PFSK-1 (cell line): ENCODE data around the gene P2RY1.

Experiments
- FOXP2 ChIP-seq: optimal IDR thresholded peaks from 2 replicates; pipeline ENCODE3; 2011; ENCODE audit warnings: borderline replicate concordance, control low read depth, inconsistent platforms; ENCODE audit not compliant: insufficient read depth; ENCODE audit errors: extremely low read length, extremely low read depth
- POLR2AphosphoS5 ChIP-seq: IDR thresholded peaks from 2 replicates; pipeline ENCODE4 v1.6.1; 2012; ENCODE audit warnings: low read depth, mild to moderate bottlenecking, control low read depth, low read length, moderate library complexity
- REST ChIP-seq, 2 experiments: IDR thresholded peaks; 2 replicates each; pipeline versions ENCODE4 v1.6.1 to v1.8.0; 2011 to 2012; ENCODE audit warnings: low read depth in 2 of 2, low read length in 2 of 2, control low read depth in 1 of 2, inconsistent platforms in 1 of 2, mild to moderate bottlenecking in 1 of 2, moderate library complexity in 1 of 2; ENCODE audit not compliant: insufficient read depth in 1 of 2
- SIN3A ChIP-seq: IDR thresholded peaks from 2 replicates; pipeline ENCODE4 v1.6.1; 2012; ENCODE audit warnings: mild to moderate bottlenecking, low read length, moderate library complexity, borderline replicate concordance; ENCODE audit not compliant: insufficient read depth
- TAF1 ChIP-seq: IDR thresholded peaks from 2 replicates; pipeline ENCODE4 v1.6.1; 2012; ENCODE audit warnings: low read length, control low read depth, borderline replicate concordance; ENCODE audit not compliant: insufficient read depth

P2RY1 gene

GRCh38 chr3:152849996-152850578 is 15.2 kb downstream of the P2RY1 start:
- TF ChIP-seq TAF1, result no peak
- TF ChIP-seq FOXP2, result no peak
- no peak for TF ChIP-seq REST (IDR thresholded peaks at IDR 0.05; ENCODE audit: insufficient read depth in 1 of 2, low read depth in 2 of 2, low read length in 2 of 2)
- no peak for TF ChIP-seq SIN3A
- TF ChIP-seq POLR2AphosphoS5, result no peak

GRCh38 chr3:152853196-152853595 is 18.3 kb downstream of the P2RY1 start:
- TF ChIP-seq REST (IDR thresholded peaks at IDR 0.05; ENCODE audit: insufficient read depth in 1 of 2, low read depth in 2 of 2, low read length in 2 of 2) (no peak), TAF1 (no peak), SIN3A (no peak), FOXP2 (no peak), POLR2AphosphoS5 (no peak)

GRCh38 chr3:152857082-152857481 is 22.2 kb downstream of the P2RY1 start:
- TF ChIP-seq TAF1 (no peak), REST (IDR thresholded peaks at IDR 0.05; ENCODE audit: insufficient read depth in 1 of 2, low read depth in 2 of 2, low read length in 2 of 2) (no peak), FOXP2 (no peak), POLR2AphosphoS5 (no peak), SIN3A (no peak)

- TF ChIP-seq TAF1 (no peak), SIN3A (no peak), REST (IDR thresholded peaks at IDR 0.05; ENCODE audit: insufficient read depth in 1 of 2, low read depth in 2 of 2, low read length in 2 of 2) (no peak), POLR2AphosphoS5 (no peak), FOXP2 (no peak)
These were observed 23.4 kb downstream of the P2RY1 start for GRCh38 chr3:152858170-152858800.
